ENCODE data around the gene ARHGEF10L. TPM values are rescaled to one million over a fixed set of nuclear protein-coding genes. Genes with fewer than 3 reads are reported as not detected.

The ARHGEF10L gene
- total RNA-seq, 1 experiment from 2014 or later = 21.6 TPM

- no TSS peak for BruUV-seq (replicated peaks)
- no peak overlapping the region for H3K4me3 ChIP-seq
- no peak for TF ChIP-seq CTCF (conservative IDR thresholded peaks at IDR 0.05)
- no peak for TF ChIP-seq EZH2 (IDR thresholded peaks at IDR 0.05; ENCODE audit: low read depth)
- intact Hi-C loops (cut with micrococcal nuclease; ENCODE audit: unreplicated experiment) = no loop called here
- ChIA-PET POLR2A (ENCODE audit: unreplicated experiment) (no interaction called here), CTCF (no interaction called here)
- no peaks in the 10 kb centered on the region for H3K79me2 ChIP-seq (ENCODE audit: low read depth)
- DNase-seq = no peak
- H3K27ac ChIP-seq = no peak overlapping the region
- H2AFZ ChIP-seq = no peak overlapping the region
- no peaks in the 10 kb centered on the region for H3K9me2 ChIP-seq (ENCODE audit: insufficient read depth)
- H3K9me3 ChIP-seq (ENCODE audit: insufficient read depth, low read depth) = no peaks in the 10 kb centered on the region
- H3K4me1 ChIP-seq (replicated peaks; ENCODE audit: insufficient read depth) = no peaks in the 10 kb centered on the region
- H3K27me3 ChIP-seq (ENCODE audit: insufficient read depth, low read depth) = no peaks in the 10 kb centered on the region
- H3K4me2 ChIP-seq = no peak overlapping the region
- no peaks in the 10 kb centered on the region for H3F3A ChIP-seq (ENCODE audit: insufficient read depth, low read depth)
- H3K36me3 ChIP-seq (ENCODE audit: low read depth) = no peaks in the 10 kb centered on the region
- no peaks in the 10 kb centered on the region for H4K20me1 ChIP-seq (ENCODE audit: insufficient read depth)
Measured at GRCh38 chr1:17509363-17509762, 30.1 kb upstream of the ARHGEF10L start.

- ChIA-PET CTCF (no interaction called here), POLR2A (ENCODE audit: unreplicated experiment) (no interaction called here)
- H3K36me3 ChIP-seq (ENCODE audit: low read depth) = no peaks in the 10 kb centered on the region
- TF ChIP-seq EZH2 (IDR thresholded peaks at IDR 0.05; ENCODE audit: low read depth) (no peak), CTCF (conservative IDR thresholded peaks at IDR 0.05) (no peak)
- intact Hi-C loops (cut with micrococcal nuclease; ENCODE audit: unreplicated experiment) = no loop called here
- H3K4me2 ChIP-seq = no peak overlapping the region
- no peak overlapping the region for H3K27ac ChIP-seq
- H3K4me3 ChIP-seq = no peak overlapping the region
- no peak for DNase-seq
- no peaks in the 10 kb centered on the region for H4K20me1 ChIP-seq (ENCODE audit: insufficient read depth)
- H3K27me3 ChIP-seq (ENCODE audit: insufficient read depth, low read depth) = no peaks in the 10 kb centered on the region
- no peak overlapping the region for H2AFZ ChIP-seq
- BruUV-seq (replicated peaks) = no TSS peak
- H3K9me2 ChIP-seq (ENCODE audit: insufficient read depth) = no peaks in the 10 kb centered on the region
- no peaks in the 10 kb centered on the region for H3K79me2 ChIP-seq (ENCODE audit: low read depth)
- no peaks in the 10 kb centered on the region for H3F3A ChIP-seq (ENCODE audit: insufficient read depth, low read depth)
- no peaks in the 10 kb centered on the region for H3K9me3 ChIP-seq (ENCODE audit: insufficient read depth, low read depth)
- H3K4me1 ChIP-seq (replicated peaks; ENCODE audit: insufficient read depth) = no peaks in the 10 kb centered on the region
Measured at GRCh38 chr1:17510138-17510537, 29.4 kb upstream of the ARHGEF10L start.

GRCh38 chr1:17511188-17511587 is 28.3 kb upstream of the ARHGEF10L start:
- Histone ChIP-seq H3K4me1 (replicated peaks; ENCODE audit: insufficient read depth) (peaks cover 5% of the 10 kb centered on the region), H3K27ac (no peak overlapping the region), H4K20me1 (ENCODE audit: insufficient read depth) (no peaks in the 10 kb centered on the region), H3K4me2 (no peak overlapping the region), H3K9me2 (ENCODE audit: insufficient read depth) (no peaks in the 10 kb centered on the region), H2AFZ (no peak overlapping the region), H3K4me3 (no peak overlapping the region), H3K36me3 (ENCODE audit: low read depth) (no peaks in the 10 kb centered on the region), H3F3A (ENCODE audit: insufficient read depth, low read depth) (peaks cover 1% of the 10 kb centered on the region; the same call in 1 of the 2 replicates), H3K79me2 (ENCODE audit: low read depth) (no peaks in the 10 kb centered on the region), H3K9me3 (ENCODE audit: insufficient read depth, low read depth) (no peaks in the 10 kb centered on the region), H3K27me3 (ENCODE audit: insufficient read depth, low read depth) (no peaks in the 10 kb centered on the region)
- no peak for TF ChIP-seq EZH2 (IDR thresholded peaks at IDR 0.05; ENCODE audit: low read depth)
- no peak for TF ChIP-seq CTCF (conservative IDR thresholded peaks at IDR 0.05)
- intact Hi-C loops (cut with micrococcal nuclease; ENCODE audit: unreplicated experiment) = no loop called here
- no TSS peak for BruUV-seq (replicated peaks)
- POLR2A ChIA-PET (ENCODE audit: unreplicated experiment) = interaction anchor here (0.6 kb wide), 1 partner anchor 14 kb away, joined by 6 read pairs; no protein-coding TSS in a partner anchor
- CTCF ChIA-PET = no interaction called here
- no peak for DNase-seq
